Measurements from ENCODE around the gene PARVA. TPM values are rescaled to one million over a fixed set of nuclear protein-coding genes. Genes with fewer than 3 reads are reported as not detected.

The PARVA gene
- total RNA-seq, 4 donors from 2014 or later, result 64.0 to 164 (median 93.5) TPM

GRCh38 chr11:12526789-12527188 is 149.4 kb downstream of the PARVA start:
- DNase-seq (ENCODE audit: low spot score), result no peak
- peak; percentile 88 for ATAC-seq (ENCODE audit: low FRiP score)

GRCh38 chr11:12528487-12528886 is 151.1 kb downstream of the PARVA start:
- TF ChIP-seq CTCF (IDR thresholded peaks at IDR 0.05), result no peak
- ATAC-seq (ENCODE audit: low FRiP score) (no peak), DNase-seq (ENCODE audit: low spot score) (no peak)

More at GRCh38 chr11:12526789-12527188, 149.4 kb downstream of the PARVA start:
- TF ChIP-seq CTCF (IDR thresholded peaks at IDR 0.05), result no peak

GRCh38 chr11:12529041-12529440 is 151.7 kb downstream of the PARVA start:
- no peak for DNase-seq (ENCODE audit: low spot score)
- no peak for ATAC-seq (ENCODE audit: low FRiP score)
- TF ChIP-seq CTCF (IDR thresholded peaks at IDR 0.05), result no peak

GRCh38 chr11:12529793-12530192 is 152.4 kb downstream of the PARVA start:
- no peak for TF ChIP-seq CTCF (IDR thresholded peaks at IDR 0.05)
- ATAC-seq (ENCODE audit: low FRiP score) (no peak), DNase-seq (ENCODE audit: low spot score) (no peak)

- no peak for TF ChIP-seq CTCF (IDR thresholded peaks at IDR 0.05)
- DNase-seq (ENCODE audit: low spot score), result no peak
- no peak for ATAC-seq (ENCODE audit: low FRiP score)
Measured at GRCh38 chr11:12531020-12531419, 153.6 kb downstream of the PARVA start.

- DNase-seq (ENCODE audit: low spot score) (no peak), ATAC-seq (ENCODE audit: low FRiP score) (no peak)
- no peak for TF ChIP-seq CTCF (IDR thresholded peaks at IDR 0.05)
Measured at GRCh38 chr11:12531681-12532080, 154.3 kb downstream of the PARVA start.

GRCh38 chr11:12532580-12532979 is 155.2 kb downstream of the PARVA start:
- DNase-seq (ENCODE audit: low spot score) (no peak), ATAC-seq (ENCODE audit: low FRiP score) (no peak)
- TF ChIP-seq CTCF (IDR thresholded peaks at IDR 0.05), result no peak

All from omental fat pad (tissue), 4 donors.